Measurements from ENCODE around the gene CRYGB.

DNA sequence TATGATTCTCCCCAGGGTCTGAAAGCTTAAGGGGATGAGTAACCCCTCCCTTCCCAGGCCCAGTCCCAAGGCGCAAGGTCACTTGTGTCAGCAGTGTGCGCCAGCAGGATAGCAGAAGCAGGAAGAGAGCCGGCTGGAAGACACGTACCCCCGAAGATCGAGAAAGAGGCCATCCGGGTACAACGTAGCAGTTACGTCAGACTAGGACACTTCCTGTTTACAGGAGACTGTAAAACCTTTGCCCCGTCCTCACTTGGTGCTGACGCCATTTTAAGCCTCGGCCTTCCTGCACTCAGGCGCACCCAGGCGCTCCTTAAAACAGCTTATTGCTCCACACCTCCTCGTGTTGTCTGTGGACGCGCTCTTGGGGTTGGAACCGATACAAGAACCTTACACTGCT is 6.5 kb downstream of the CRYGB start:
- TF ChIP-seq MYC (IDR thresholded peaks at IDR 0.05; ENCODE audit: low read depth, low read length) (no peak), POLR2A (IDR thresholded peaks at IDR 0.05; ENCODE audit: low read depth, low read length) (no peak), POLR2AphosphoS5 (IDR thresholded peaks at IDR 0.05; ENCODE audit: insufficient read depth, low read depth, low read length) (no peak), EZH2 (IDR thresholded peaks at IDR 0.05; ENCODE audit: borderline replicate concordance, low read depth, low read length, severe bottlenecking) (no peak), JUN (IDR thresholded peaks at IDR 0.05; ENCODE audit: borderline replicate concordance, insufficient read depth, insufficient read length, low read depth) (no peak), GATA2 (IDR thresholded peaks at IDR 0.05; ENCODE audit: insufficient read depth, insufficient read length, low read depth, low read length) (no peak), FOS (IDR thresholded peaks at IDR 0.05; ENCODE audit: borderline replicate concordance, insufficient read depth, low read length) (no peak)
- TF ChIP-seq, protein P1, sequence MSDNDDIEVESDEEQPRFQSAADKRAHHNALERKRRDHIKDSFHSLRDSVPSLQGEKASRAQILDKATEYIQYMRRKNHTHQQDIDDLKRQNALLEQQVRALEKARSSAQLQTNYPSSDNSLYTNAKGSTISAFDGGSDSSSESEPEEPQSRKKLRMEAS (IDR thresholded peaks at IDR 0.05; ENCODE audit: insufficient read depth, insufficient read length) = no peak
- TF ChIP-seq, protein P2, sequence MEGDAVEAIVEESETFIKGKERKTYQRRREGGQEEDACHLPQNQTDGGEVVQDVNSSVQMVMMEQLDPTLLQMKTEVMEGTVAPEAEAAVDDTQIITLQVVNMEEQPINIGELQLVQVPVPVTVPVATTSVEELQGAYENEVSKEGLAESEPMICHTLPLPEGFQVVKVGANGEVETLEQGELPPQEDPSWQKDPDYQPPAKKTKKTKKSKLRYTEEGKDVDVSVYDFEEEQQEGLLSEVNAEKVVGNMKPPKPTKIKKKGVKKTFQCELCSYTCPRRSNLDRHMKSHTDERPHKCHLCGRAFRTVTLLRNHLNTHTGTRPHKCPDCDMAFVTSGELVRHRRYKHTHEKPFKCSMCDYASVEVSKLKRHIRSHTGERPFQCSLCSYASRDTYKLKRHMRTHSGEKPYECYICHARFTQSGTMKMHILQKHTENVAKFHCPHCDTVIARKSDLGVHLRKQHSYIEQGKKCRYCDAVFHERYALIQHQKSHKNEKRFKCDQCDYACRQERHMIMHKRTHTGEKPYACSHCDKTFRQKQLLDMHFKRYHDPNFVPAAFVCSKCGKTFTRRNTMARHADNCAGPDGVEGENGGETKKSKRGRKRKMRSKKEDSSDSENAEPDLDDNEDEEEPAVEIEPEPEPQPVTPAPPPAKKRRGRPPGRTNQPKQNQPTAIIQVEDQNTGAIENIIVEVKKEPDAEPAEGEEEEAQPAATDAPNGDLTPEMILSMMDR (IDR thresholded peaks at IDR 0.05; ENCODE audit: extremely low read depth in 1 of 2, insufficient read depth in 1 of 2, low read depth in 1 of 2, low read length in 2 of 2) = no peak

Measured in endothelial cell of umbilical vein (primary cell).